ENCODE data around the gene MGAT4A. TPM values are rescaled to one million over a fixed set of nuclear protein-coding genes. Genes with fewer than 3 reads are reported as not detected.

The MGAT4A gene
- total and polyA plus RNA-seq, 8 donors = 14.1 to 72.1 (median 56.7) TPM

- FAIRE-seq = no peak
- peaks cover 36 to 64% (median 41%) of the 10 kb centered on the region in 3 donors for H3K4me1 ChIP-seq
Observed at GRCh38 chr2:98710734-98711133, 20.2 kb downstream of the MGAT4A start.

GRCh38 chr2:98709535-98709934 lies 21.4 kb downstream of the MGAT4A start:
- TF ChIP-seq CTCF (IDR thresholded peaks at IDR 0.05) = no peak
- Histone ChIP-seq H3K36me3 (no peaks in the 10 kb centered on the region), H3K9me3 (no peaks in the 10 kb centered on the region), H3K27me3 (no peaks in the 10 kb centered on the region), H3K4me1 (peaks cover 37 to 72% (median 48%) of the 10 kb centered on the region in 3 donors), H3K27ac (peak overlapping the region in 2 of 4 donors; percentile 43 to 45), H3K4me3 (peak overlapping the region in 1 of 4 donors; percentile 7)
- DNase-seq (peak in 3 of 6 donors; percentile 50 to 65 (median 57)), ATAC-seq (peak; percentile 31 to 69 (median 65)), FAIRE-seq (no peak)
- intact Hi-C loops (cut with DNase I) = no loop called here

More at GRCh38 chr2:98710734-98711133, 20.2 kb downstream of the MGAT4A start:
- DNase-seq = no peak
- no peaks in the 10 kb centered on the region for H3K27me3 ChIP-seq
- intact Hi-C loops (cut with DNase I) = loop anchor here in 1 of 3 donors (10.0 kb wide), 1 partner anchor 56 kb away; no protein-coding TSS in a partner anchor
- no peaks in the 10 kb centered on the region for H3K36me3 ChIP-seq
- WGBS, 2 donors = 84 to 85% methylated on average over 4 of the region's 4 CpGs
- no peak for TF ChIP-seq CTCF (IDR thresholded peaks at IDR 0.05)
- H3K9me3 ChIP-seq = no peaks in the 10 kb centered on the region
- no peak for ATAC-seq
- no peak overlapping the region for H3K27ac ChIP-seq
- no peak overlapping the region for H3K4me3 ChIP-seq

- no peaks in the 10 kb centered on the region for H3K9me3 ChIP-seq
- H3K4me3 ChIP-seq = no peak overlapping the region
- H3K4me1 ChIP-seq = peaks cover 43 to 77% (median 52%) of the 10 kb centered on the region in 3 donors
- DNase-seq (no peak), ATAC-seq (peak in 1 of 4 donors; percentile 5), FAIRE-seq (no peak)
- WGBS, 2 donors = 40 to 42% methylated on average over 6 of the region's 6 CpGs
- no peaks in the 10 kb centered on the region for H3K36me3 ChIP-seq
- peak overlapping the region in 2 of 4 donors; percentile 43 to 45 for H3K27ac ChIP-seq
- intact Hi-C loops (cut with DNase I) = no loop called here
- no peak for TF ChIP-seq CTCF (IDR thresholded peaks at IDR 0.05)
- H3K27me3 ChIP-seq = no peaks in the 10 kb centered on the region
Observed at GRCh38 chr2:98708396-98709186, 22.3 kb downstream of the MGAT4A start.

GRCh38 chr2:98706591-98706990 lies 24.3 kb downstream of the MGAT4A start:
- Histone ChIP-seq H3K27me3 (no peaks in the 10 kb centered on the region), H3K4me3 (no peak overlapping the region), H3K9me3 (no peaks in the 10 kb centered on the region), H3K27ac (no peak overlapping the region), H3K36me3 (no peaks in the 10 kb centered on the region), H3K4me1 (peaks cover 57 to 84% (median 64%) of the 10 kb centered on the region in 3 donors)
- no peak for DNase-seq
- 69 to 77% methylated on average over 2 of the region's 2 CpGs for WGBS, 2 donors
- no peak for ATAC-seq
- intact Hi-C loops (cut with DNase I) = no loop called here
- FAIRE-seq = no peak
- TF ChIP-seq CTCF (IDR thresholded peaks at IDR 0.05) = no peak

GRCh38 chr2:98705333-98705617 lies 25.7 kb downstream of the MGAT4A start:
- no peak for TF ChIP-seq CTCF (IDR thresholded peaks at IDR 0.05)
- DNase-seq (no peak), ATAC-seq (peak in 2 of 4 donors; percentile 2 to 3), FAIRE-seq (no peak)
- H3K4me3 ChIP-seq = no peak overlapping the region
- no peaks in the 10 kb centered on the region for H3K27me3 ChIP-seq
- peaks cover 64 to 90% (median 77%) of the 10 kb centered on the region in 3 donors for H3K4me1 ChIP-seq
- 41 to 48% methylated on average over 3 of the region's 3 CpGs for WGBS, 2 donors
- intact Hi-C loops (cut with DNase I) = no loop called here
- no peaks in the 10 kb centered on the region for H3K36me3 ChIP-seq
- H3K27ac ChIP-seq = peak overlapping the region in 1 of 4 donors; percentile 74
- H3K9me3 ChIP-seq = no peaks in the 10 kb centered on the region
